Mesendoderm (in vitro differentiated cells): ENCODE results near the gene ASTN2.

ENCODE experiments used
- DNase-seq: peaks from one replicate; pipeline ENCODE4 v3.0.0; 2013
- H2AK5ac ChIP-seq: 2 replicates; pipeline ENCODE4 v1.6.1; 2013; ENCODE audit warnings: low read length, inconsistent platforms
- H2BK120ac ChIP-seq: 2 replicates; pipeline ENCODE4 v1.6.1; 2013; ENCODE audit warnings: low read depth, mild to moderate bottlenecking, low read length, moderate library complexity, mixed read lengths
- H2BK15ac ChIP-seq: replicated peaks from 2 replicates; pipeline ENCODE4 v1.6.1; 2013; ENCODE audit warnings: low read depth, mild to moderate bottlenecking, moderate library complexity
- H2BK5ac ChIP-seq: 2 replicates; pipeline ENCODE4 v1.6.1; 2013; ENCODE audit warnings: low read length, inconsistent platforms
- H3K18ac ChIP-seq: 2 replicates; pipeline ENCODE4 v1.6.1; 2013; ENCODE audit warnings: mild to moderate bottlenecking, low read length, mixed read lengths
- H3K23ac ChIP-seq: one replicate; pipeline ENCODE4 v1.6.1; 2013; ENCODE audit warnings: low read length
- H3K27ac ChIP-seq: 2 replicates; pipeline ENCODE4 v1.5.1; 2013; ENCODE audit warnings: low read depth, mild to moderate bottlenecking, inconsistent platforms, low read length, moderate library complexity
- H3K27me3 ChIP-seq: 2 replicates; pipeline ENCODE4 v1.6.1; 2013; ENCODE audit warnings: low read length, control low read depth, mild to moderate bottlenecking, inconsistent platforms; ENCODE audit not compliant: insufficient read depth, poor library complexity
- H3K36me3 ChIP-seq: 2 replicates; pipeline ENCODE4 v1.6.1; 2013; ENCODE audit warnings: low read length, inconsistent platforms; ENCODE audit not compliant: control insufficient read depth, insufficient read depth
- H3K4ac ChIP-seq: one replicate; pipeline ENCODE4 v1.6.1; 2013; ENCODE audit warnings: low read depth, mild to moderate bottlenecking, low read length, moderate library complexity
- H3K4me1 ChIP-seq: 2 replicates; pipeline ENCODE4 v1.6.1; 2013; ENCODE audit warnings: low read depth, low read length, inconsistent platforms; ENCODE audit not compliant: control insufficient read depth
- H3K4me2 ChIP-seq: 2 replicates; pipeline ENCODE4 v1.6.1; 2013; ENCODE audit warnings: low read length
- H3K4me3 ChIP-seq: 2 replicates; pipeline ENCODE4 v1.5.1; 2013; ENCODE audit warnings: mild to moderate bottlenecking, low read length
- H3K56ac ChIP-seq: one replicate; pipeline ENCODE4 v1.6.1; 2013; ENCODE audit warnings: low read length
- H3K79me1 ChIP-seq: 2 replicates; pipeline ENCODE4 v1.6.1; 2013; ENCODE audit warnings: low read length, inconsistent platforms
- H3K79me2 ChIP-seq: 2 replicates; pipeline ENCODE4 v1.6.1; 2013; ENCODE audit warnings: mild to moderate bottlenecking, low read length; ENCODE audit not compliant: control insufficient read depth, insufficient read depth
- H3K9ac ChIP-seq: 2 replicates; pipeline ENCODE4 v1.6.1; 2013; ENCODE audit warnings: low read length, inconsistent platforms
- H4K5ac ChIP-seq: one replicate; pipeline ENCODE4 v1.6.1; 2013; ENCODE audit warnings: low read length
- H4K8ac ChIP-seq: one replicate; pipeline ENCODE4 v1.6.1; 2013; ENCODE audit warnings: low read depth, mild to moderate bottlenecking, control low read depth, low read length, moderate library complexity
- WGBS: extraction: QIAGEN DNeasy Blood & Tissue Kit; methylation state at CpG from one replicate; pipeline ENCODE4 v1.1.7; 2013; ENCODE audit warnings: low lambda C conversion rate, missing lambda C conversion rate; ENCODE audit not compliant: insufficient coverage; ENCODE audit errors: extremely low coverage; 5-methylcytosine and 5-hydroxymethylcytosine counted together

Gene ASTN2

GRCh38 chr9:116701940-116702642 lies 712.8 kb downstream of the ASTN2 start:
- WGBS, result no CpG with 5 or more reads among the region's 2 CpGs
- Histone ChIP-seq H4K8ac (no peak overlapping the region), H3K79me1 (no peaks in the 10 kb centered on the region), H2BK5ac (no peak overlapping the region), H3K4me1 (no peaks in the 10 kb centered on the region), H3K27me3 (no peaks in the 10 kb centered on the region), H3K4ac (no peak overlapping the region), H3K4me2 (no peak overlapping the region), H3K36me3 (no peaks in the 10 kb centered on the region), H2BK120ac (no peak overlapping the region), H3K79me2 (no peaks in the 10 kb centered on the region), H2BK15ac (no peak overlapping the region), H3K18ac (no peak overlapping the region), H3K9ac (no peak overlapping the region), H2AK5ac (no peak overlapping the region), H3K23ac (no peak overlapping the region), H3K27ac (no peak overlapping the region), H3K4me3 (no peak overlapping the region), H4K5ac (no peak overlapping the region), H3K56ac (no peak overlapping the region)
- no peak for DNase-seq

DNA sequence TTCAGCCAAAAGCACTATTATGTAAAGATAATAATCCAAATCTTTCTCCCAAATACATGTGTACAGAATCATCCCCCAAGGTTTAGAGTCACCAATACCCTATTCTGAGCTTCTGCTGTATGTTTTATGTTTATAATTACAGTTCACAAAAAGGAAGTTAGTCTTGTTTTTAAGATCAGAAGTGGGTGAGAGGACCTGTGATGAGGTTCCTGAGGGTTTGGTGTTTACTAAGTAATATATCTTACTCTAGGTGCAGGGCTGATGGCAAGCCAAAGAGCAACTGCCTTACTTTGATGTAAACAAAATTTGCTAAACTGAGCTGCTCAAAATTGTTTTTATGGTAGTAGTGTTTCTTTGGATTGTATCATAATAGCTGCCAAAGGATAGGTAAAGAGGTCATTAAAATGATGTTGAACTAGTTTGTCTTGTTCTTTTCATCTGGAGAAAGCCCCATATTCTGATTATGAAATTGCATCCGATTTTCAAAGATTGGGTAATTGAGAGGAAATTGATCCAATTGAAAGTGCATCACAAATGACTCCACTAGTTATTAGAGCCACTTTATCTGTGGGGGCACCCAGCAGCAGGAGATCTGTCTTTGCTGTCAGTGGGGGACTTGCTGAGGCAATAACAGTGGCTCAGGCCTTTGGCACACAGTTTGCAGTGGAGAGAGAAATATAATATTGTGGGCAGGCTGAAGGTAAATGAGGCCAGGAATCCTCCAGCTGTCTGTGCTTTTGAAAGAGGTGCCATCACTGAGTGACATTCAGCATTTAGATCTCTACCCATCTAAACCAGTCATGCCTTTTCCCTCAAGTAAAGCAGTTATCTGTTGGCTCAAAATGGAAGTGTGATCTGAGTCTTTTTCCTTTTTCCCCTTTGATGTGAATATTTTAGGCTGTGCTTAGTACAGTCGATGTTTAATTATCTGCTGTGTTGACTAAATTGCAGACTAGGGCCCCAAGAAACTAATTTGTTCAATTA lies 713.7 kb downstream of the ASTN2 start:
- Histone ChIP-seq H2BK5ac (no peak overlapping the region), H2BK15ac (no peak overlapping the region), H3K79me2 (no peaks in the 10 kb centered on the region), H3K4ac (no peak overlapping the region), H3K36me3 (no peaks in the 10 kb centered on the region), H4K5ac (no peak overlapping the region), H3K4me3 (no peak overlapping the region), H2BK120ac (no peak overlapping the region), H3K27ac (no peak overlapping the region), H3K56ac (no peak overlapping the region), H3K18ac (no peak overlapping the region), H4K8ac (no peak overlapping the region), H3K4me1 (no peaks in the 10 kb centered on the region), H2AK5ac (no peak overlapping the region), H3K4me2 (no peak overlapping the region), H3K23ac (no peak overlapping the region), H3K79me1 (no peaks in the 10 kb centered on the region), H3K9ac (no peak overlapping the region), H3K27me3 (no peaks in the 10 kb centered on the region)
- WGBS, result no CpG with 5 or more reads among the region's 2 CpGs
- DNase-seq, result no peak

DNA sequence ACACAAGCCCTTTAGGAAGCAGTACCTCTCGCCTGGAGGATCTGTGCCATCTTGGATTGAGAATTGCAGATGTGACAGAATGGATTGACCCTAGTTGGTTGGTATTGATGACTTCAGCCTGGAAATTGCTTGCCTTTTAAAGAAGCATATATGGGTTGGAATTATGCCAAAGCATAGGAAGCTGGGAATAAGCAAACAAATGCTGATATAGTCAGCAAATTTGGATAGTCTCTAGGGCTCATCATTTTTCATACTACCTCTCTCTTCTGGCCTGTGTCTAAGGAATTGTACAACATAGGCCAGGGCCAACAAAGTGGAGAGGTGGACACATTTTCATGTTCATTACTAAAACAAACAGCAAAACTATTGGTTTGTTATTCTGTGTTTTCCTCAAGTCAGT lies 714.6 kb downstream of the ASTN2 start:
- no CpG with 5 or more reads among the region's 1 CpG for WGBS
- no peaks in the 10 kb centered on the region for H3K79me2 ChIP-seq
- H3K79me1 ChIP-seq, result no peaks in the 10 kb centered on the region
- no peak overlapping the region for H4K8ac ChIP-seq
- DNase-seq, result no peak
- H2BK5ac ChIP-seq, result no peak overlapping the region
- H3K23ac ChIP-seq, result no peak overlapping the region
- H3K27ac ChIP-seq, result no peak overlapping the region
- no peak overlapping the region for H4K5ac ChIP-seq
- H3K18ac ChIP-seq, result no peak overlapping the region
- no peaks in the 10 kb centered on the region for H3K4me1 ChIP-seq
- H2BK15ac ChIP-seq, result no peak overlapping the region
- H3K9ac ChIP-seq, result no peak overlapping the region
- no peak overlapping the region for H2AK5ac ChIP-seq
- H3K4me3 ChIP-seq, result no peak overlapping the region
- no peaks in the 10 kb centered on the region for H3K27me3 ChIP-seq
- H3K4me2 ChIP-seq, result no peak overlapping the region
- no peak overlapping the region for H2BK120ac ChIP-seq
- H3K4ac ChIP-seq, result no peak overlapping the region
- no peaks in the 10 kb centered on the region for H3K36me3 ChIP-seq
- H3K56ac ChIP-seq, result no peak overlapping the region

DNA sequence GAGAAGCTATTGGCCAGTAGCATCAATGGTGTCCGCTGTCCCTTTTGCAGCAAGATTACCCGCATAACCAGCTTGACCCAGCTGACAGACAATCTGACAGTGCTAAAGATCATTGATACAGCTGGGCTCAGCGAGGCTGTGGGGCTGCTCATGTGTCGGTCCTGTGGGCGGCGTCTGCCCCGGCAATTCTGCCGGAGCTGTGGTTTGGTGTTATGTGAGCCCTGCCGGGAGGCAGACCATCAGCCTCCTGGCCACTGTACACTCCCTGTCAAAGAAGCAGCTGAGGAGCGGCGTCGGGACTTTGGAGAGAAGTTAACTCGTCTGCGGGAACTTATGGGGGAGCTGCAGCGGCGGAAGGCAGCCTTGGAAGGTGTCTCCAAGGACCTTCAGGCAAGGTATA lies 717.0 kb downstream of the ASTN2 start:
- no peaks in the 10 kb centered on the region for H3K36me3 ChIP-seq

DNA sequence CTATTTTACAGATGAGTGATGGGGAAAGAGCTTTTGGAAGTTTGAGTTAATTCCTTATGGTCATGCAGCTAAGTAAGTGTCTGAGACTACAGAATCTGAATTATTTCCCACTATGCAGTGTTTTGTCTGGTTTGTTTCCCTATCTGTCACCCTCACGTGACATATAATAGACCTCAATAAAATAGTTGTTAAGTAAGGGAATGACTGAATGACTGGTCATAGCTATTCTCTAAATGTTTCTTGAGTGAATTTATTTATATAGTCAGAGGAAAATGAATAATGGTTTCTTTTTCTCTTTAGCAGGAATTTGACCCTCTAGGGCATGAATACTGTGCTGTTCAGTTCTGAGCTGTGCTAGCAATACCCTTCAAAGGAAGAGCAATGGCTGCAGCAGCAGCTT lies 717.5 kb downstream of the ASTN2 start:
- Histone ChIP-seq H3K4me1 (no peaks in the 10 kb centered on the region), H3K56ac (no peak overlapping the region), H3K4me2 (no peak overlapping the region), H3K23ac (no peak overlapping the region), H4K8ac (no peak overlapping the region), H3K79me1 (peaks cover 5% of the 10 kb centered on the region), H3K36me3 (no peaks in the 10 kb centered on the region), H4K5ac (no peak overlapping the region), H3K18ac (no peak overlapping the region), H3K4ac (no peak overlapping the region), H3K79me2 (no peaks in the 10 kb centered on the region), H3K27ac (no peak overlapping the region), H3K27me3 (no peaks in the 10 kb centered on the region), H3K9ac (no peak overlapping the region), H2BK5ac (no peak overlapping the region), H2BK15ac (no peak overlapping the region), H3K4me3 (no peak overlapping the region), H2AK5ac (no peak overlapping the region), H2BK120ac (no peak overlapping the region)
- DNase-seq, result no peak
- WGBS, result no CpG with 5 or more reads among the region's 1 CpG

More for the DNA sequence above, 717.0 kb downstream of the ASTN2 start:
- H3K23ac ChIP-seq, result no peak overlapping the region
- H3K9ac ChIP-seq, result no peak overlapping the region
- no peak overlapping the region for H4K8ac ChIP-seq
- no peak overlapping the region for H3K18ac ChIP-seq
- no peak overlapping the region for H2AK5ac ChIP-seq
- H3K56ac ChIP-seq, result no peak overlapping the region
- no peak overlapping the region for H3K4ac ChIP-seq
- no peak overlapping the region for H3K27ac ChIP-seq
- H3K79me1 ChIP-seq, result peaks cover 5% of the 10 kb centered on the region
- no peak overlapping the region for H2BK5ac ChIP-seq
- no CpG with 5 or more reads among the region's 16 CpGs for WGBS
- H2BK120ac ChIP-seq, result no peak overlapping the region
- no peaks in the 10 kb centered on the region for H3K4me1 ChIP-seq
- no peak for DNase-seq
- no peak overlapping the region for H4K5ac ChIP-seq
- H3K79me2 ChIP-seq, result no peaks in the 10 kb centered on the region
- H3K4me3 ChIP-seq, result no peak overlapping the region
- no peaks in the 10 kb centered on the region for H3K27me3 ChIP-seq
- H3K4me2 ChIP-seq, result no peak overlapping the region
- H2BK15ac ChIP-seq, result no peak overlapping the region
